Measurements from ENCODE around the gene PROKR1.

DNA sequence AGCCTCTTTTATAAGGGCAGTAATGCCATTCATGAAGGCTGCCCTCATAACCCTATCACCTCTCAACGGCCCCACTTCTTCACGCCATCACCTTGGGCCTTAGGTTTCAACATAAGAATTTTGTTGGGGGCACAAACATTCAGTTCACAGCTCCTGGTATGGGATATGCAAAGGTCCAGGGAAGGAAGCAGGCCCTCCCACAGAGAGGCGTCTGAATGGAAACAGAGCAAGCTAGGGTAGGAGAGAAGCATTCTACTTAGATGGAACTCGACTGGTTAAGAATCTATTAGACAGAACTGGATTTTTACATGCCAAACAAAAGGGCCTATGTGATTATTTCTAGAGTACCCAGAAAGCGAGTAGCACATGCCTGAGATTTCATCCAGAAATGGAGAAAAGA lies 42.8 kb downstream of the PROKR1 start:
- TF ChIP-seq POLR2A (IDR thresholded peaks at IDR 0.05) (no peak), POLR2AphosphoS5 (IDR thresholded peaks at IDR 0.05) (no peak)

Data from stomach (tissue), 4 donors.